HCT116 (cell line): ENCODE data around the gene MAGOH. TPM values are rescaled to one million over a fixed set of nuclear protein-coding genes. Genes with fewer than 3 reads are reported as not detected.
"Not testable (repeated sequence)": the region's sequence is repeated elsewhere in the genome, so short reads cannot be mapped to it uniquely, and the experiment has no call there.

Experiments used
- ATAC-seq: fragments of 200-7000 bp; cut with Tn5 transposase; 2 replicates; pipeline ENCODE4 v1.9.1; 2020; ENCODE audit warnings: mild to moderate bottlenecking, moderate library complexity
- BruUV-seq: library from RNA; stranded (reverse); fragments of 400-500 nt; replicated peaks from 2 replicates; lab custom pipeline; 2021; lab: Mats Ljungman, UMichigan
- CTCF ChIA-PET: fragments of 300-600 bp; sonication (Branson Sonifier 250); formaldehyde crosslinking; loops from one replicate; lab custom pipeline; 2021; ENCODE audit warnings: antibody characterized with exemption; lab: Charles Lee
- POLR2A ChIA-PET: fragments of 300-600, 350-600 bp; sonication (Branson Sonifier 250); formaldehyde crosslinking; loops from one replicate; lab custom pipeline; 2021; ENCODE audit warnings: antibody characterized with exemption; lab: Charles Lee
- RAD21 ChIA-PET, 2 experiments: fragments of 300-600 bp; sonication (Branson Sonifier 250); formaldehyde crosslinking; loops; one replicate each; lab custom pipeline; 2023; ENCODE audit warnings: low total read pairs in 2 of 2; ENCODE audit not compliant: uncharacterized antibody in 2 of 2, unreplicated experiment in 2 of 2, low non-redundant PET in 1 of 2; lab: Charles Lee
- DNase-seq: peaks from one replicate; pipeline ENCODE4 v3.0.0-alpha.2; 2010; ENCODE audit warnings: low read depth, low spot score
- H2AFZ ChIP-seq: fragments of 200-600 bp; shearing (Covaris generic), sonication (generic); 2 replicates; pipeline ENCODE4 v1.6.1; 2017; ENCODE audit warnings: low read depth, mixed run types, mixed read lengths, antibody characterized with exemption, low read length; ENCODE audit not compliant: poor library complexity, severe bottlenecking
- H3K27ac ChIP-seq: 2 replicates; pipeline ENCODE4 v1.5.1; 2012; ENCODE audit warnings: low read depth, low read length
- H3K27me3 ChIP-seq: fragments of 200-600 bp; sonication (generic); 2 replicates; pipeline ENCODE4 v1.6.1; 2016; ENCODE audit warnings: mixed run types, low read length, mixed read lengths; ENCODE audit not compliant: insufficient read depth
- H3K36me3 ChIP-seq, 2 experiments: fragments of 200-500 bp in 1 of 2; fragments of 200-600 bp in 1 of 2; sonication (Bioruptor generic) in 1 of 2; sonication (generic) in 1 of 2; 2 replicates each; pipeline versions ENCODE4 v1.5.1 to v1.6.1; 2014 to 2016; ENCODE audit warnings: low read length in 2 of 2, inconsistent platforms in 1 of 2, mixed read lengths in 1 of 2, mixed run types in 1 of 2; ENCODE audit not compliant: insufficient read depth in 2 of 2, control insufficient read depth in 1 of 2
- H3K4me1 ChIP-seq, 2 experiments: fragments of 200-600 bp in 1 of 2; sonication (generic) in 1 of 2; 2 replicates each; pipeline versions ENCODE4 v1.5.1 to v1.6.1; 2012 to 2017; ENCODE audit warnings: low read length in 2 of 2, inconsistent platforms in 1 of 2, mild to moderate bottlenecking in 1 of 2, mixed read lengths in 1 of 2, mixed run types in 1 of 2, moderate library complexity in 1 of 2; ENCODE audit not compliant: insufficient read depth in 2 of 2, control insufficient read depth in 1 of 2
- H3K4me2 ChIP-seq: fragments of 200-600 bp; sonication (generic); 2 replicates; pipeline ENCODE4 v1.6.1; 2017; ENCODE audit warnings: mixed run types, low read length, mixed read lengths
- H3K4me3 ChIP-seq, 2 experiments: fragments of 200-600 bp in 1 of 2; sonication (generic) in 1 of 2; replicated peaks in 1 of 2; 2 replicates each; pipeline ENCODE4 v1.5.1; 2011 to 2016; ENCODE audit warnings: low read length in 2 of 2, control low read depth in 1 of 2, low read depth in 1 of 2, mild to moderate bottlenecking in 1 of 2, mixed read lengths in 1 of 2, mixed run types in 1 of 2
- H3K79me2 ChIP-seq: fragments of 200-600 bp; sonication (generic); 2 replicates; pipeline ENCODE4 v1.6.1; 2017; ENCODE audit warnings: mild to moderate bottlenecking, mixed run types, low read length, moderate library complexity, mixed read lengths; ENCODE audit not compliant: insufficient read depth
- H3K9ac ChIP-seq: fragments of 200-600 bp; sonication (generic); 2 replicates; pipeline ENCODE4 v1.6.1; 2016; ENCODE audit warnings: low read length, mixed read lengths
- H3K9me2 ChIP-seq: fragments of 200-600 bp; sonication (generic), shearing (Covaris generic); 2 replicates; pipeline ENCODE4 v1.6.1; 2017; ENCODE audit warnings: mixed run types, mild to moderate bottlenecking, moderate library complexity; ENCODE audit not compliant: insufficient read depth
- H3K9me3 ChIP-seq, 2 experiments: fragments of 200-500 bp in 1 of 2; fragments of 200-600 bp in 1 of 2; sonication (Bioruptor generic) in 1 of 2; sonication (generic) in 1 of 2; 2 replicates each; pipeline ENCODE4 v1.6.1; 2014 to 2017; ENCODE audit warnings: low read length in 2 of 2, mixed read lengths in 2 of 2, inconsistent platforms in 1 of 2, low read depth in 1 of 2, mild to moderate bottlenecking in 1 of 2, mixed run types in 1 of 2, moderate library complexity in 1 of 2; ENCODE audit not compliant: control insufficient read depth in 1 of 2, insufficient read depth in 1 of 2
- H4K20me1 ChIP-seq: fragments of 200-600 bp; sonication (generic), shearing (Covaris generic); 2 replicates; pipeline ENCODE4 v1.6.1; 2017; ENCODE audit warnings: mixed run types, mild to moderate bottlenecking, moderate library complexity; ENCODE audit not compliant: insufficient read depth
- CEBPB ChIP-seq: IDR thresholded peaks from 2 replicates; pipeline ENCODE4 v1.6.1; 2012; ENCODE audit warnings: low read depth
- ELF1 ChIP-seq: IDR thresholded peaks from 2 replicates; pipeline ENCODE4 v1.6.1; 2012; ENCODE audit warnings: low read depth, borderline replicate concordance
- EZH2 ChIP-seq: fragments of 200-600 bp; sonication (generic); IDR thresholded peaks from 2 replicates; pipeline ENCODE4 v1.6.1; 2017; ENCODE audit warnings: antibody characterized with exemption, mixed run types
- EZH2phosphoT487 ChIP-seq: fragments of 200-600 bp; IDR thresholded peaks from 2 replicates; pipeline ENCODE4 v1.6.1; 2018; ENCODE audit warnings: antibody characterized with exemption, borderline replicate concordance
- JUND ChIP-seq: IDR thresholded peaks from 2 replicates; pipeline ENCODE4 v1.6.1; 2012
- POLR2A ChIP-seq: IDR thresholded peaks from 2 replicates; pipeline ENCODE4 v1.7.0; 2011; ENCODE audit warnings: borderline replicate concordance; ENCODE audit not compliant: insufficient read depth, insufficient read length; ENCODE audit errors: extremely low read depth
- RAD21 ChIP-seq: IDR thresholded peaks from 2 replicates; pipeline ENCODE4 v1.6.1; 2012; ENCODE audit warnings: low read depth, mild to moderate bottlenecking
- SIN3A ChIP-seq: IDR thresholded peaks from 2 replicates; pipeline ENCODE4 v1.6.1; 2012; ENCODE audit warnings: low read depth
- SP1 ChIP-seq: IDR thresholded peaks from 2 replicates; pipeline ENCODE4 v1.6.1; 2012; ENCODE audit warnings: low read depth
- SRF ChIP-seq: IDR thresholded peaks from 2 replicates; pipeline ENCODE4 v1.6.1; 2012; ENCODE audit warnings: low read depth
- YY1 ChIP-seq: IDR thresholded peaks from 2 replicates; pipeline ENCODE4 v1.6.1; 2011; ENCODE audit warnings: low read length, low read depth, moderate library complexity, mild to moderate bottlenecking; ENCODE audit not compliant: insufficient replicate concordance; ENCODE audit errors: extremely low read depth
- ZFX ChIP-seq: fragments of 450-650 bp; IDR thresholded peaks from 2 replicates; pipeline ENCODE4 v1.6.1; 2017
- ZNF274 ChIP-seq: fragments of 200-500 bp; sonication (Bioruptor generic); IDR thresholded peaks from 2 replicates; pipeline ENCODE4 v1.6.1; 2014; ENCODE audit warnings: mild to moderate bottlenecking, low read depth, low read length, inconsistent platforms
- intact Hi-C: fragments of 100-400 bp; cut with micrococcal nuclease; formaldehyde crosslinking; loops from 2 replicates; pipeline ENCODE4 v1.10.0; 2022
- total RNA-seq: library from RNA; stranded (reverse); gene quantifications from one replicate; pipeline ENCODE4 v1.2.1, GENCODE V29; 2021; ENCODE audit not compliant: unreplicated experiment
- TF ChIP-seq, protein P1 (sequence below): IDR thresholded peaks from 2 replicates; pipeline ENCODE4 v1.6.1; 2012
- TF ChIP-seq, protein P2 (sequence below): IDR thresholded peaks from 2 replicates; pipeline ENCODE4 v1.6.1; 2011; ENCODE audit warnings: mild to moderate bottlenecking, low read length, moderate library complexity; ENCODE audit not compliant: insufficient replicate concordance; ENCODE audit errors: extremely low read depth
- TF ChIP-seq, protein P3 (sequence below): IDR thresholded peaks from 2 replicates; pipeline ENCODE4 v1.6.1; 2012; ENCODE audit warnings: low read depth

MAGOH gene
- total RNA-seq, 1 experiment from 2014 or later = 63.7 TPM

DNA sequence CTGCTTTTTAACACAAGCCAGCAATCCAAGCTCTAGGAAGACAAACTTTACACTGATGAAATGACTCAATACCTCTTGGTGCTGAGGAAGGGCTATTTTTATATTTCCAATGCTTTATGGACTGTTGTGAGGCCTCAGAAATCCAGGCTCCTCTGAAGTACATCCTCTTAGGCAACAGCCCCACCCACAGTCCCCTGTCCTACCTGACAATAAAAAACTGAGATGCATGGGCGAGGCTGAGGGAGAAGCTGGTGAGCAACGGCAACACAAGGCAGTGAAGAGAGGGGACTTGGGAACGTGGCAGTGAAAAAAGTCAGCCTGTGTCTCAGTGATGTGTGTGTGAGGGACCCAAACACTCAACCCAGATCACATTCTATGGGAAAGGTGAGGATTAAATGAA, 51.8 kb downstream of the MAGOH start:
- Histone ChIP-seq H3K79me2 (no peaks in the 10 kb centered on the region), H3K9me2 (no peaks in the 10 kb centered on the region), H2AFZ (no peak overlapping the region), H3K4me2 (no peak overlapping the region), H3K4me3 (no peak overlapping the region), H3K27me3 (no peaks in the 10 kb centered on the region), H3K9me3 (no peaks in the 10 kb centered on the region), H3K4me1 (peaks cover 0 to 13% of the 10 kb centered on the region in 2 experiments; a peak in 2 of 4 replicates), H3K27ac (no peak overlapping the region), H4K20me1 (no peaks in the 10 kb centered on the region), H3K9ac (no peak overlapping the region), H3K36me3 (no peaks in the 10 kb centered on the region)
- DNase-seq (no peak), ATAC-seq (no peak)
- POLR2A ChIA-PET = no interaction called here
- BruUV-seq = no TSS peak
- intact Hi-C loops = loop anchor here (10.0 kb wide), 1 partner anchor 172 kb away; no protein-coding TSS in a partner anchor
- TF ChIP-seq JUND (no peak), SIN3A (no peak), SRF (no peak), ZNF274 (no peak), ZFX (no peak), ELF1 (no peak), RAD21 (no peak), YY1 (no peak), POLR2A (no peak), CEBPB (no peak), EZH2phosphoT487 (no peak), EZH2 (no peak), SP1 (no peak)
- TF ChIP-seq, protein P1, sequence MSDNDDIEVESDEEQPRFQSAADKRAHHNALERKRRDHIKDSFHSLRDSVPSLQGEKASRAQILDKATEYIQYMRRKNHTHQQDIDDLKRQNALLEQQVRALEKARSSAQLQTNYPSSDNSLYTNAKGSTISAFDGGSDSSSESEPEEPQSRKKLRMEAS = no peak
- TF ChIP-seq, protein P2, sequence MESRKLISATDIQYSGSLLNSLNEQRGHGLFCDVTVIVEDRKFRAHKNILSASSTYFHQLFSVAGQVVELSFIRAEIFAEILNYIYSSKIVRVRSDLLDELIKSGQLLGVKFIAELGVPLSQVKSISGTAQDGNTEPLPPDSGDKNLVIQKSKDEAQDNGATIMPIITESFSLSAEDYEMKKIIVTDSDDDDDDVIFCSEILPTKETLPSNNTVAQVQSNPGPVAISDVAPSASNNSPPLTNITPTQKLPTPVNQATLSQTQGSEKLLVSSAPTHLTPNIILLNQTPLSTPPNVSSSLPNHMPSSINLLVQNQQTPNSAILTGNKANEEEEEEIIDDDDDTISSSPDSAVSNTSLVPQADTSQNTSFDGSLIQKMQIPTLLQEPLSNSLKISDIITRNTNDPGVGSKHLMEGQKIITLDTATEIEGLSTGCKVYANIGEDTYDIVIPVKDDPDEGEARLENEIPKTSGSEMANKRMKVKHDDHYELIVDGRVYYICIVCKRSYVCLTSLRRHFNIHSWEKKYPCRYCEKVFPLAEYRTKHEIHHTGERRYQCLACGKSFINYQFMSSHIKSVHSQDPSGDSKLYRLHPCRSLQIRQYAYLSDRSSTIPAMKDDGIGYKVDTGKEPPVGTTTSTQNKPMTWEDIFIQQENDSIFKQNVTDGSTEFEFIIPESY = no peak
- TF ChIP-seq, protein P3, sequence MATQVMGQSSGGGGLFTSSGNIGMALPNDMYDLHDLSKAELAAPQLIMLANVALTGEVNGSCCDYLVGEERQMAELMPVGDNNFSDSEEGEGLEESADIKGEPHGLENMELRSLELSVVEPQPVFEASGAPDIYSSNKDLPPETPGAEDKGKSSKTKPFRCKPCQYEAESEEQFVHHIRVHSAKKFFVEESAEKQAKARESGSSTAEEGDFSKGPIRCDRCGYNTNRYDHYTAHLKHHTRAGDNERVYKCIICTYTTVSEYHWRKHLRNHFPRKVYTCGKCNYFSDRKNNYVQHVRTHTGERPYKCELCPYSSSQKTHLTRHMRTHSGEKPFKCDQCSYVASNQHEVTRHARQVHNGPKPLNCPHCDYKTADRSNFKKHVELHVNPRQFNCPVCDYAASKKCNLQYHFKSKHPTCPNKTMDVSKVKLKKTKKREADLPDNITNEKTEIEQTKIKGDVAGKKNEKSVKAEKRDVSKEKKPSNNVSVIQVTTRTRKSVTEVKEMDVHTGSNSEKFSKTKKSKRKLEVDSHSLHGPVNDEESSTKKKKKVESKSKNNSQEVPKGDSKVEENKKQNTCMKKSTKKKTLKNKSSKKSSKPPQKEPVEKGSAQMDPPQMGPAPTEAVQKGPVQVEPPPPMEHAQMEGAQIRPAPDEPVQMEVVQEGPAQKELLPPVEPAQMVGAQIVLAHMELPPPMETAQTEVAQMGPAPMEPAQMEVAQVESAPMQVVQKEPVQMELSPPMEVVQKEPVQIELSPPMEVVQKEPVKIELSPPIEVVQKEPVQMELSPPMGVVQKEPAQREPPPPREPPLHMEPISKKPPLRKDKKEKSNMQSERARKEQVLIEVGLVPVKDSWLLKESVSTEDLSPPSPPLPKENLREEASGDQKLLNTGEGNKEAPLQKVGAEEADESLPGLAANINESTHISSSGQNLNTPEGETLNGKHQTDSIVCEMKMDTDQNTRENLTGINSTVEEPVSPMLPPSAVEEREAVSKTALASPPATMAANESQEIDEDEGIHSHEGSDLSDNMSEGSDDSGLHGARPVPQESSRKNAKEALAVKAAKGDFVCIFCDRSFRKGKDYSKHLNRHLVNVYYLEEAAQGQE = no peak
- RAD21 ChIA-PET = no interaction called here
- CTCF ChIA-PET = interaction anchor here (0.8 kb wide), 1 partner anchor 207 kb away, joined by 4 read pairs; no protein-coding TSS in a partner anchor

DNA sequence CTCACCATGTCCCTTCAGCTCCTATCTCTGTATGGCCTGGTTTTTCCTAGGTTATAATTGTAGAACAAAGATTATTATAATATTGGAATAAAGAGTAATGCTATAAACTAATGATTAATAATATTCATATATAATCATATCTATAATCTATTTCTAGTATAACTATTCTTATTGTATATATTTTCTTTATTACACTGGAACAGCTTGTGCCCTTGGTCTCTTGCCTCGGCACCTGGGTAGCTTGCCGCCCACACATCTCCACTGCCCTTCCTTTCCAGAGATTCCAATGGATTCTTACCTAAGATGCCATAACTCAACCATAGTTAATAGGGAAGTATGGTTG, 52.4 kb downstream of the MAGOH start:
- ATAC-seq, H3K9me2 ChIP-seq, DNase-seq, H2AFZ ChIP-seq, POLR2A ChIA-PET, H3K27ac ChIP-seq, H3K4me2 ChIP-seq, H4K20me1 ChIP-seq, H3K27me3 ChIP-seq, H3K36me3 ChIP-seq, H3K9ac ChIP-seq, H3K79me2 ChIP-seq, RAD21 ChIA-PET, H3K4me3 ChIP-seq, BruUV-seq, H3K9me3 ChIP-seq: not testable (repeated sequence)
- CTCF ChIA-PET = interaction anchor here (0.8 kb wide), 1 partner anchor 207 kb away, joined by 4 read pairs; no protein-coding TSS in a partner anchor
- peaks cover 0 to 13% of the 10 kb centered on the region in 2 experiments; a peak in 2 of 4 replicates for H3K4me1 ChIP-seq
- intact Hi-C loops = loop anchor here (1.0 to 10.0 kb wide), 2 partner anchors 171 to 282 kb away; no protein-coding TSS in a partner anchor
